ENCODE results near the gene STX12. TPM values are rescaled to one million over a fixed set of nuclear protein-coding genes. Genes with fewer than 3 reads are reported as not detected.

STX12 gene
- total and polyA plus RNA-seq, 9 donors: 23.9 to 74.8 (median 41.2) TPM

DNA sequence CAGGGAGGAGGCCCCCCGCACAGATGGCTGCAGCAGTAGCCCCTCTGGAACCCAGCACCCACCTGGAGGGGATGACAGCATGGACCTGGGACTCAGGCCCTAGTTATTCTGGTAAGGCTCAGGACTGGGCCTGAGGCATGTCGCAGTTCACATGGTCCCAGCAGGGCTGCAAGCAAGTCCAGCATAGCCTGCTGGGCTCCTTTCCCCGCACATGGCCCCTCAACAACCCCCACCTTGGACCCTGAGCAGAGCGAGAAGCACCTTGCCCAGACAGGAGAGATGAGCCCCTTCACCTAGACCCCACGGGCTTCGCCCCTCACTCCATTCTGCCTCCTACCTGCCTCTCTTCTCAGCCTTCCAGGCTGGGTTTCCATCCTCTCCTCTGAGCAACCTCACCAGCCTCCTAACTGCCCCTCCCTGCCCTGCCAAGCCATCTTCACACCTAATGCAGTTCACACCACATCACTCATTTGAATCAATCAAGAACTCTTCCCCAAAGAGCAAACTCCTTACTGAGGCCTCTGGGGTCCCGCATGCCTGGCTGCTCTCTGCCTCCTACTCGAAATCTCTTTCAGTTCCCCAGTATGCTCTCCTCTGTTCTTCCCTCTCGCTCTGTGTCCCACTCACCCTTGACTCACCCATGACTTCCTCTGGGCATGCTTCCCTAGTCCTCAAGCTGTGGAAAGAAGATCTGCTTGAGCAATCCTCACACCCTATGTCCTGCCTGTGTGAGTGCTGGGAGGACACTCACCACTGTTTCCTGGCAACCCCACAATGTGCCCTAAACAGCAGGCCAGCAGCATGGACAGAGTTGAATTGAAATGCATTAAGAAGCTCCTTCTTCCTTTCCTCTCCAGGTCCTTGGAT lies 89.9 kb downstream of the STX12 start:
- DNase-seq: no peak
- H3K36me3 ChIP-seq: no peaks in the 10 kb centered on the region
- intact Hi-C loops (cut with DNase I): loop anchor here in 1 of 4 donors (10.0 kb wide), 1 partner anchor 112 kb away; no protein-coding TSS in a partner anchor

DNA sequence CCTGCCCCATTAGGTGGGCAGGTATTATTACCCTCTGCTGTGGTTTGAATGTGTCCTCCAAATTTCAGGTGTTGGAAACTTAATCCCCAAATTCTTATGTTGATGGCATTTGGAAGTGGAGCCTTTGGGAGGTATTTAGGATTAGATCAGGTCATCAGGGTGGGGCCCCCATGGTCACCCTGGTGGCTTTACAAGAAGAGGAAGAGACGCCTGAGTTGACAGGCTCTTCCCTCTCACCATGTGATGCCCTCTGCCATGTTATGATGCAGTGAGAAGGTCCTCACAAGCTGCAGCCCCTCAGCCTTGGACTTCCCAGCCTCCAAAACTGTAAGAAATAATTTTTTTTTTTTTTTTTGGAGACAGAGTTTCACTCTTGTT lies 90.5 kb downstream of the STX12 start:
- Histone ChIP-seq H3K27ac (no peak overlapping the region), H3K27me3 (no peaks in the 10 kb centered on the region), H3K9me3 (no peaks in the 10 kb centered on the region), H3K4me1 (ENCODE audit: insufficient read depth) (no peaks in the 10 kb centered on the region), H3K4me3 (no peak overlapping the region), H3K36me3 (no peaks in the 10 kb centered on the region)
- WGBS, 3 donors: 83 to 100% (median 91%) methylated on average over 1 of the region's 1 CpG
- intact Hi-C loops (cut with DNase I): loop anchor here in 1 of 4 donors (10.0 kb wide), 1 partner anchor 111 kb away; no protein-coding TSS in a partner anchor
- no peak for DNase-seq
- TF ChIP-seq POLR2A (IDR thresholded peaks at IDR 0.05) (no peak), EP300 (IDR thresholded peaks at IDR 0.05) (no peak)
- TF ChIP-seq, protein P1, sequence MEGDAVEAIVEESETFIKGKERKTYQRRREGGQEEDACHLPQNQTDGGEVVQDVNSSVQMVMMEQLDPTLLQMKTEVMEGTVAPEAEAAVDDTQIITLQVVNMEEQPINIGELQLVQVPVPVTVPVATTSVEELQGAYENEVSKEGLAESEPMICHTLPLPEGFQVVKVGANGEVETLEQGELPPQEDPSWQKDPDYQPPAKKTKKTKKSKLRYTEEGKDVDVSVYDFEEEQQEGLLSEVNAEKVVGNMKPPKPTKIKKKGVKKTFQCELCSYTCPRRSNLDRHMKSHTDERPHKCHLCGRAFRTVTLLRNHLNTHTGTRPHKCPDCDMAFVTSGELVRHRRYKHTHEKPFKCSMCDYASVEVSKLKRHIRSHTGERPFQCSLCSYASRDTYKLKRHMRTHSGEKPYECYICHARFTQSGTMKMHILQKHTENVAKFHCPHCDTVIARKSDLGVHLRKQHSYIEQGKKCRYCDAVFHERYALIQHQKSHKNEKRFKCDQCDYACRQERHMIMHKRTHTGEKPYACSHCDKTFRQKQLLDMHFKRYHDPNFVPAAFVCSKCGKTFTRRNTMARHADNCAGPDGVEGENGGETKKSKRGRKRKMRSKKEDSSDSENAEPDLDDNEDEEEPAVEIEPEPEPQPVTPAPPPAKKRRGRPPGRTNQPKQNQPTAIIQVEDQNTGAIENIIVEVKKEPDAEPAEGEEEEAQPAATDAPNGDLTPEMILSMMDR (IDR thresholded peaks at IDR 0.05): no peak

More for the DNA sequence above, 89.9 kb downstream of the STX12 start:
- Histone ChIP-seq H3K27me3 (no peaks in the 10 kb centered on the region), H3K9me3 (no peaks in the 10 kb centered on the region), H3K4me1 (ENCODE audit: insufficient read depth) (no peaks in the 10 kb centered on the region), H3K4me3 (no peak overlapping the region), H3K27ac (no peak overlapping the region)
- no peak for TF ChIP-seq EP300 (IDR thresholded peaks at IDR 0.05)
- TF ChIP-seq POLR2A (IDR thresholded peaks at IDR 0.05): no peak
- TF ChIP-seq, protein P1 (IDR thresholded peaks at IDR 0.05): no peak
- 70 to 89% (median 79%) methylated on average over 9 of the region's 9 CpGs for WGBS, 3 donors

DNA sequence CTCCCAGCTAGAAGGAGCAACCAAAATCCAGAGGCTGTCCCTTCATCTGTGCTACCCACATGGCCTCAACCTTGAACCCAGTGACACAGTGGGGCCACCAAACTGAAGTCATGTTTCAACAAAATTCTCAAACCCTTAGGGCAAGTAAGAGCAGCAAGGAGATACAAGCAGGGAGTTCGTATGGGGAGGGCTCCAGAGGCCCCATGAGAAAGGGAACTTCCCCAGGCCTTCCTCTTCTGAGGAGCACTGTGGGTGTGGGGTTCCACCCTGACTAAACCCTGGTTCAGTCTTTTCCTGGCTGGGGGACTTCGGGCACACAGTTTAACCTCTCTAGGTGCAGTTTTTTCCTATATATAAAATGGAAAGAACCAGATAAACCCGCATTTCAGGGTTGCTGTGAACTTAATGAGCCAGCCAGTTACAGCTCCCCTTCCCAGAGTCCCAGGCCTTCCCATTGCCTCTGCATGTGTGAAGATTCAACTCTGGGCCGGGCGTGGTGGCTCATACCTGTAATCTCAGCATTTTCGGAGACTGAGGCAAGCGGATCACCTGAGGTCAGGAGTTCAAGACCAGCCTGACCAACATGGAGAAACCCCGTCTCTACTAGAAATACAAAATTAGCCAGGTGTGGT lies 91.4 kb downstream of the STX12 start:
- Histone ChIP-seq H3K36me3 (no peaks in the 10 kb centered on the region), H3K27ac (no peak overlapping the region), H3K27me3 (no peaks in the 10 kb centered on the region), H3K4me1 (ENCODE audit: insufficient read depth) (no peaks in the 10 kb centered on the region), H3K4me3 (no peak overlapping the region), H3K9me3 (no peaks in the 10 kb centered on the region)
- no peak for DNase-seq
- TF ChIP-seq, protein P1 (IDR thresholded peaks at IDR 0.05): no peak
- TF ChIP-seq EP300 (IDR thresholded peaks at IDR 0.05) (no peak), POLR2A (IDR thresholded peaks at IDR 0.05) (no peak)
- 84 to 91% (median 84%) methylated on average over 8 of the region's 8 CpGs for WGBS, 3 donors
- intact Hi-C loops (cut with DNase I): loop anchor here in 1 of 4 donors (10.0 kb wide), 1 partner anchor 110 kb away; no protein-coding TSS in a partner anchor

DNA sequence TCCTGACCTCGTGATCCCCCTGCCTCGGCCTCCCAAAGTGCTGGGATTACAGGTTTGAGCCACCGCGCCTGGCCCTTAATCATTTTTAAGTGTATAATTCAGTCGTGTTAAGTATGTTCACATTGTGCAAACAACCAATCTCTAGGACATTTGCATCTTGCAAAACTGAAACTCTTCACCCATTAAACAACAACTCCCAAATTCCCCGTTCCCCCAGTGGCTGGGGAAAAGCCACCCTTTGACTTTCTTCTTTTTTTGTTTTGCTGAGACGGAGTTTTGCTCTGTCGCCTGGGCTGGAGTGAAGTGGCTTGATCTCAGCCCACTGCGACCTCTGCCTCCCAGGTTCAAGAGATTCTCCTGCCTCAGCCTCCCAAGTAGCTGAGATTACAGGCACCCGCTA lies 92.8 kb downstream of the STX12 start:
- intact Hi-C loops (cut with DNase I): loop anchor here in 1 of 4 donors (10.0 kb wide), 1 partner anchor 109 kb away; no protein-coding TSS in a partner anchor
- no peaks in the 10 kb centered on the region for H3K36me3 ChIP-seq

More for the DNA sequence above, 92.8 kb downstream of the STX12 start:
- WGBS, 3 donors: 89 to 93% (median 92%) methylated on average over 10 of the region's 10 CpGs
- no peak overlapping the region for H3K4me3 ChIP-seq
- H3K27me3 ChIP-seq: no peaks in the 10 kb centered on the region
- no peaks in the 10 kb centered on the region for H3K4me1 ChIP-seq (ENCODE audit: insufficient read depth)
- H3K27ac ChIP-seq: no peak overlapping the region
- no peak for DNase-seq
- H3K9me3 ChIP-seq: no peaks in the 10 kb centered on the region
- TF ChIP-seq, protein P1 (IDR thresholded peaks at IDR 0.05): no peak
- TF ChIP-seq EP300 (IDR thresholded peaks at IDR 0.05): no peak
- no peak for TF ChIP-seq POLR2A (IDR thresholded peaks at IDR 0.05)

All from ovary (tissue), 9 donors.